H1 (cell line): ENCODE measurements around the gene QSER1. TPM values are rescaled to one million over a fixed set of nuclear protein-coding genes. Genes with fewer than 3 reads are reported as not detected.

Source experiments
- CTCF ChIA-PET: fragments of 300-600 bp; sonication (Branson Sonifier 250); formaldehyde crosslinking; loops from one replicate; lab custom pipeline; 2021; ENCODE audit not compliant: partially characterized antibody; lab: Charles Lee
- POLR2A ChIA-PET: fragments of 300-600 bp; sonication (Branson Sonifier 250); formaldehyde crosslinking; loops from one replicate; lab custom pipeline; 2021; ENCODE audit warnings: inconsistent platforms; ENCODE audit not compliant: partially characterized antibody; lab: Charles Lee
- DNase-seq, 2 experiments: peaks; one replicate each; pipeline versions ENCODE4 v3.0.0 to v3.0.0-alpha.2; 2010 to 2022; ENCODE audit warnings: low spot score in 2 of 2, low read depth in 1 of 2, mixed read lengths in 1 of 2
- FAIRE-seq: peaks from 2 replicates; lab custom pipeline; 2011; peaks lifted over from hg19 to GRCh38; lab: Jason Lieb, UNC
- H2AFZ ChIP-seq: 2 replicates; pipeline ENCODE4 v1.8.1; 2012; ENCODE audit warnings: low read length, inconsistent platforms
- H2AK5ac ChIP-seq: 2 replicates; pipeline ENCODE4 v1.6.1; 2013; ENCODE audit warnings: low read depth, low read length
- H2BK120ac ChIP-seq: replicated peaks from 2 replicates; pipeline ENCODE3; 2013; ENCODE audit warnings: low read depth, low read length, inconsistent platforms
- H2BK12ac ChIP-seq: 2 replicates; pipeline ENCODE4 v1.6.1; 2013; ENCODE audit warnings: low read depth, low read length
- H2BK15ac ChIP-seq: 2 replicates; pipeline ENCODE4 v1.6.1; 2013; ENCODE audit warnings: low read length
- H2BK20ac ChIP-seq: 2 replicates; pipeline ENCODE4 v1.6.1; 2013; ENCODE audit warnings: low read length
- H2BK5ac ChIP-seq: 2 replicates; pipeline ENCODE4 v1.6.1; 2013; ENCODE audit warnings: low read depth, low read length
- H3K14ac ChIP-seq: 2 replicates; pipeline ENCODE4 v1.6.1; 2013; ENCODE audit warnings: inconsistent platforms; ENCODE audit not compliant: insufficient read length
- H3K18ac ChIP-seq: 2 replicates; pipeline ENCODE4 v1.6.1; 2013; ENCODE audit warnings: low read length; ENCODE audit errors: extremely low read depth
- H3K23ac ChIP-seq: 2 replicates; pipeline ENCODE4 v1.6.1; 2013; ENCODE audit warnings: inconsistent platforms; ENCODE audit not compliant: insufficient read length
- H3K23me2 ChIP-seq: 2 replicates; pipeline ENCODE4 v1.6.1; 2013; ENCODE audit warnings: low read depth, low read length
- H3K27ac ChIP-seq: 2 replicates; pipeline ENCODE4 v1.6.1; 2011; ENCODE audit warnings: low read depth, low read length, inconsistent platforms
- H3K27me3 ChIP-seq, 4 experiments: replicated peaks in 1 of 4; 1 replicate in 1 of 4; 2 replicates in 3 of 4; pipeline versions ENCODE4 v1.6.1 to v1.8.1; 2011 to 2013; ENCODE audit warnings: low read length in 3 of 4, mild to moderate bottlenecking in 3 of 4, inconsistent platforms in 2 of 4, mixed read lengths in 2 of 4, moderate library complexity in 1 of 4; ENCODE audit not compliant: control insufficient read depth in 3 of 4, insufficient read depth in 3 of 4; ENCODE audit errors: extremely low read depth in 1 of 4
- H3K36me3 ChIP-seq, 4 experiments: 2 replicates each; pipeline versions ENCODE4 v1.6.1 to v1.8.1; 2011 to 2013; ENCODE audit warnings: mild to moderate bottlenecking in 4 of 4, low read length in 3 of 4, moderate library complexity in 2 of 4, control low read depth in 1 of 4, inconsistent platforms in 1 of 4; ENCODE audit not compliant: insufficient read depth in 4 of 4, control insufficient read depth in 2 of 4
- H3K4ac ChIP-seq: replicated peaks from 2 replicates; pipeline ENCODE3; 2013; ENCODE audit warnings: low read length, low read depth, mixed read lengths, inconsistent platforms; ENCODE audit not compliant: insufficient read length
- H3K4me1 ChIP-seq, 4 experiments: replicated peaks in 1 of 4; 1 replicate in 1 of 4; 2 replicates in 3 of 4; pipeline versions ENCODE4 v1.6.1 to v1.8.1; 2011 to 2013; ENCODE audit warnings: low read length in 3 of 4, inconsistent platforms in 2 of 4, mixed read lengths in 1 of 4; ENCODE audit not compliant: insufficient read depth in 4 of 4, control insufficient read depth in 3 of 4
- H3K4me2 ChIP-seq, 2 experiments: 2 replicates each; pipeline versions ENCODE4 v1.6.1 to v1.8.1; 2011 to 2013; ENCODE audit warnings: low read depth in 2 of 2, low read length in 2 of 2, control low read depth in 1 of 2, inconsistent platforms in 1 of 2, mild to moderate bottlenecking in 1 of 2; ENCODE audit not compliant: insufficient read depth in 1 of 2
- H3K4me3 ChIP-seq, 4 experiments: fragments of 200-600, 300-600 bp in 1 of 4; sonication (generic), shearing (Covaris generic), sonication (Bioruptor Twin) in 1 of 4; 2 replicates each; pipeline versions ENCODE4 v1.5.1 to v1.8.1; 2011 to 2016; ENCODE audit warnings: low read length in 4 of 4, low read depth in 3 of 4, control low read depth in 2 of 4, inconsistent platforms in 2 of 4, mild to moderate bottlenecking in 2 of 4, mixed read lengths in 1 of 4, moderate library complexity in 1 of 4; ENCODE audit not compliant: insufficient read depth in 2 of 4; ENCODE audit errors: extremely low read depth in 1 of 4
- H3K56ac ChIP-seq: replicated peaks from 2 replicates; pipeline ENCODE3; 2013; ENCODE audit warnings: low read depth, mild to moderate bottlenecking, mixed read lengths, low read length, inconsistent platforms; ENCODE audit not compliant: insufficient read length
- H3K79me1 ChIP-seq: 2 replicates; pipeline ENCODE4 v1.6.1; 2013; ENCODE audit warnings: low read depth, low read length, control low read depth
- H3K79me2 ChIP-seq, 2 experiments: 2 replicates each; pipeline versions ENCODE4 v1.6.1 to v1.8.1; 2012 to 2013; ENCODE audit warnings: low read length in 2 of 2, mild to moderate bottlenecking in 2 of 2, inconsistent platforms in 1 of 2; ENCODE audit not compliant: insufficient read depth in 2 of 2, control insufficient read depth in 1 of 2
- H3K9ac ChIP-seq, 4 experiments: replicated peaks in 1 of 4; 1 replicate in 1 of 4; 2 replicates in 3 of 4; pipeline versions ENCODE4 v1.6.1 to v1.8.1; 2011 to 2013; ENCODE audit warnings: low read depth in 3 of 4, low read length in 3 of 4, control low read depth in 2 of 4, mild to moderate bottlenecking in 2 of 4, moderate library complexity in 2 of 4, inconsistent platforms in 1 of 4; ENCODE audit errors: extremely low read depth in 1 of 4
- H3K9me3 ChIP-seq, 2 experiments: 2 replicates each; pipeline versions ENCODE4 v1.6.1 to v1.8.1; 2012 to 2013; ENCODE audit warnings: mild to moderate bottlenecking in 2 of 2, moderate library complexity in 2 of 2, control low read depth in 1 of 2, inconsistent platforms in 1 of 2, low read depth in 1 of 2, low read length in 1 of 2, mixed read lengths in 1 of 2; ENCODE audit not compliant: insufficient read depth in 2 of 2
- H4K20me1 ChIP-seq, 2 experiments: replicated peaks in 1 of 2; 2 replicates each; pipeline versions ENCODE3 to v1.8.1; 2011 to 2013; ENCODE audit warnings: inconsistent platforms in 2 of 2, low read length in 2 of 2, mild to moderate bottlenecking in 1 of 2; ENCODE audit not compliant: insufficient read depth in 2 of 2, control insufficient read depth in 1 of 2
- H4K5ac ChIP-seq: 2 replicates; pipeline ENCODE4 v1.6.1; 2013; ENCODE audit warnings: low read length, low read depth, mixed read lengths, inconsistent platforms; ENCODE audit not compliant: insufficient read length
- H4K8ac ChIP-seq: 2 replicates; pipeline ENCODE4 v1.8.0; 2013; ENCODE audit warnings: mild to moderate bottlenecking, moderate library complexity, low read length, inconsistent platforms; ENCODE audit not compliant: insufficient read depth; ENCODE audit errors: extremely low read depth
- H4K91ac ChIP-seq: replicated peaks from 2 replicates; pipeline ENCODE3; 2013; ENCODE audit warnings: low read length, mixed read lengths, inconsistent platforms; ENCODE audit not compliant: insufficient read length
- BCL11A ChIP-seq, 2 experiments: IDR thresholded peaks; one replicate each; pipeline ENCODE4 v1.6.1; 2011; ENCODE audit warnings: low read depth in 2 of 2, low read length in 2 of 2, mild to moderate bottlenecking in 2 of 2
- CBX8 ChIP-seq: fragments of 300-800, 300-1000 bp; sonication (generic); IDR thresholded peaks from 2 replicates; pipeline ENCODE4 v1.7.1; 2016; ENCODE audit warnings: low read depth, low read length, borderline replicate concordance
- EGR1 ChIP-seq: IDR thresholded peaks from 2 replicates; pipeline ENCODE4 v1.6.1; 2011; ENCODE audit warnings: low read depth, low read length, borderline replicate concordance
- FOSL1 ChIP-seq: IDR thresholded peaks from 2 replicates; pipeline ENCODE4 v1.6.1; 2011; ENCODE audit warnings: mild to moderate bottlenecking, low read depth, low read length, moderate library complexity; ENCODE audit not compliant: insufficient read depth
- MAFK ChIP-seq: IDR thresholded peaks from 2 replicates; pipeline ENCODE4 v1.6.1; 2012; ENCODE audit warnings: low read depth, mild to moderate bottlenecking, improper control_type of control experiment, low read length
- RNF2 ChIP-seq: fragments of 200-900, 300-1000 bp; sonication (generic); IDR thresholded peaks from 2 replicates; pipeline ENCODE4 v1.7.1; 2016; ENCODE audit warnings: borderline replicate concordance, low read depth, mild to moderate bottlenecking, antibody characterized with exemption, low read length; ENCODE audit not compliant: poor library complexity, severe bottlenecking; ENCODE audit errors: missing control alignments
- SIN3A ChIP-seq, 2 experiments: IDR thresholded peaks in 1 of 2; conservative IDR thresholded peaks in 1 of 2; 2 replicates each; pipeline ENCODE4 v1.6.1; 2011 to 2012; ENCODE audit warnings: low read length in 2 of 2, improper control_type of control experiment in 1 of 2, low read depth in 1 of 2, mild to moderate bottlenecking in 1 of 2
- SP4 ChIP-seq: IDR thresholded peaks from 2 replicates; pipeline ENCODE4 v1.6.1; 2012; ENCODE audit warnings: low read length, inconsistent platforms
- SUZ12 ChIP-seq: fragments of 200-600 bp; sonication (generic); IDR thresholded peaks from 2 replicates; pipeline ENCODE4 v1.6.1; 2012; ENCODE audit warnings: mild to moderate bottlenecking, inconsistent platforms, low read length, moderate library complexity, mixed read lengths
- TBP ChIP-seq: IDR thresholded peaks from 2 replicates; pipeline ENCODE4 v1.6.1; 2011; ENCODE audit warnings: low read depth, low read length, improper control_type of control experiment
- WGBS, 2 experiments: shearing (Covaris generic) in 1 of 2; methylation state at CpG; one replicate each; pipeline versions ENCODE4 v1.1.6 to v1.1.7; 2013 to 2015; ENCODE audit warnings: low lambda C conversion rate in 2 of 2, mixed read lengths in 2 of 2, inconsistent platforms in 1 of 2, low coverage in 1 of 2, missing lambda C conversion rate in 1 of 2; ENCODE audit not compliant: insufficient replicate concordance in 2 of 2, insufficient coverage in 1 of 2, insufficient read length in 1 of 2; ENCODE audit errors: extremely low coverage in 1 of 2, missing lambda C conversion rate in 1 of 2; 5-methylcytosine and 5-hydroxymethylcytosine counted together
- polyA plus RNA-seq, 7 experiments: library from polyadenylated mRNA; depleted of rRNA in 3 of 7; stranded (reverse) in 5 of 7; unstranded in 2 of 7; fragments of >200 nt in 5 of 7; fragments of 200-250 nt in 2 of 7; gene quantifications; 1 replicate in 5 of 7; 2 replicates in 1 of 7; 4 replicates in 1 of 7; pipeline versions ENCODE4 v1.2.1 to v1.2.3, GENCODE V29; 2011 to 2013; ENCODE audit warnings: missing spikeins in 2 of 7, mixed read lengths in 2 of 7
- total RNA-seq: library from RNA; stranded (reverse); fragmentation: NEBNext Ultra II Directional; extraction: Animal tissue kit (Norgen Biotek cat#: 25700); gene quantifications from 2 replicates; pipeline ENCODE4 v1.2.1, GENCODE V29; 2021

The QSER1 gene
- total and polyA plus RNA-seq, 2 of the 8 experiments (the other 6 are each of a cell fraction or from before 2014, with no cell fraction given), result 29.3 to 117 TPM

DNA sequence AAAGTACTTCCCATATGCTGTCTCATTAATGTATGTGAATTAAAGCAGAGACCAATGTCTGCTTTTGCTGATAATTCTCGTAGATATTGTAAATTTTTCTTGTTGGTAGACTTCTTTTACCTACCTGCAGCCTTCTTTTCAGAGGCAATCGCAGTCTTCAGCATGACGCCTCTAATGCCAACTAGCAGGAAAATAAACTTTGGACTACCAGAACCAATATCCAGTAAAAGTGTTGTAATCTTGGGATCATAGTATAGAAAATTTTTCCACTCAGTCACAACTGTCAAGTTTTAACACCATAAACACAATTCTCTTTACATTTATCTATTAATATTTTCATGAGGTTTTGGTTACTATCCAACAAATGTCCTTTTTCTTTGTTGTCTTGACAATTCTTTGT, 125.4 kb downstream of the QSER1 start:
- Histone ChIP-seq H2BK5ac (no peak overlapping the region), H3K56ac (no peak overlapping the region), H2BK15ac (no peak overlapping the region), H3K4me1 (peaks cover 3 to 6% (median 3%) of the 10 kb centered on the region in 4 experiments; a peak in 6 of 7 replicates), H4K20me1 (no peaks in the 10 kb centered on the region), H3K23me2 (peaks cover 5% of the 10 kb centered on the region), H3K79me1 (no peaks in the 10 kb centered on the region), H2BK12ac (no peak overlapping the region), H2BK120ac (no peak overlapping the region), H3K79me2 (no peaks in the 10 kb centered on the region), H3K4ac (no peak overlapping the region), H3K9ac (no peak overlapping the region), H2BK20ac (no peak overlapping the region), H4K5ac (no peak overlapping the region), H3K9me3 (no peaks in the 10 kb centered on the region), H2AFZ (no peak overlapping the region), H3K18ac (no peak overlapping the region), H2AK5ac (no peak overlapping the region), H3K4me3 (no peak overlapping the region), H4K91ac (no peak overlapping the region), H3K36me3 (no peaks in the 10 kb centered on the region), H3K27ac (no peak overlapping the region), H4K8ac (no peak overlapping the region), H3K4me2 (0 out of 4 replicates have a peak overlapping the region, but pooled peaks of 1 of the 2 experiments have one; percentile 90), H3K27me3 (peaks cover 0 to 12% (median 5%) of the 10 kb centered on the region in 4 experiments; a peak in 4 of 7 replicates), H3K14ac (no peak overlapping the region), H3K23ac (no peak overlapping the region)
- POLR2A ChIA-PET, result interaction anchor here (1.1 kb wide), 1 partner anchor 32 kb away, joined by 3 read pairs; no protein-coding TSS in a partner anchor
- 85% methylated on average over 3 of the region's 3 CpGs; no CpG with 5 or more reads in 1 of the 2 experiments for WGBS, 2 experiments
- FAIRE-seq, result no peak
- CTCF ChIA-PET, result interaction anchor here (1.1 kb wide), 1 partner anchor 14 kb away, joined by 3 read pairs; no protein-coding TSS in a partner anchor
- no peak for DNase-seq
- TF ChIP-seq TBP (no peak), RNF2 (no peak), MAFK (no peak), EGR1 (no peak), BCL11A (IDR thresholded peaks at IDR 0.05; ENCODE audit: low read depth in 2 of 2, low read length in 2 of 2) (no peak), CBX8 (no peak), SUZ12 (no peak), SP4 (no peak), FOSL1 (no peak), SIN3A (conservative IDR thresholded peaks at IDR 0.05 in 1 of 2, IDR thresholded peaks at IDR 0.05 in 1 of 2; ENCODE audit: low read depth in 1 of 2, low read length in 2 of 2) (no peak)
